K562 (cell line): Measurements from ENCODE around the gene RALGAPB.
"Not testable (repeated sequence)": the region's sequence is repeated elsewhere in the genome, so short reads cannot be mapped to it uniquely, and the experiment has no call there.

Experiments used
- FOXP1 ChIP-seq: sonication (generic); formaldehyde crosslinking; IDR thresholded peaks from 2 replicates; pipeline ENCODE4 v1.8.0; 2022; ENCODE audit warnings: mild to moderate bottlenecking, missing genetic modification reagents
- TF ChIP-seq, protein P1 (sequence below), 3 experiments: IDR thresholded peaks in 2 of 3; conservative IDR thresholded peaks in 1 of 3; 2 replicates each; pipeline ENCODE4 v1.5.1; 2011 to 2012; ENCODE audit warnings: low read length in 3 of 3, mild to moderate bottlenecking in 3 of 3, control low read depth in 2 of 3, improper control_type of control experiment in 1 of 3, inconsistent platforms in 1 of 3, low read depth in 1 of 3, mixed read lengths in 1 of 3, moderate library complexity in 1 of 3; ENCODE audit not compliant: insufficient read depth in 2 of 3

DNA sequence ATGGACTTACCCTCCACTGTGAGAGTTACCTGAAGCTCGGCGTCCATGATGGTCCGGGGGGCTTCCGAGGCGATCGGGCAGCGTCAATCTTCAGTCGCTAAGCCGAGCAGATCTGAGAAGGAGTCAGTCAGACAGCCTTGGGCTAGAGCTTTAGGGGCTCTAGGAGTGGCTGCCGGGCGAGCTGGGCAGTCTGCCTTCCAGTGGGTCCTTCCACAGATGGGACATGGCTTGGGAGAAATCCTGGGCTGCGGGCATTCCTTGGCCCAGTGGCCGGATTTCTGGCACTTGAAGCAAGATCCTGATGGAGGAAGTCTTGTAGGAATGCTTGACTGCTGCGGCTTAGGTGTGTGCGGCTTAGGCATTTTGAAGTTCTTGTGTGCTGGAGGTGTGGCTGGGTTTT lies 123.2 kb downstream of the RALGAPB start:
- TF ChIP-seq, protein P1, sequence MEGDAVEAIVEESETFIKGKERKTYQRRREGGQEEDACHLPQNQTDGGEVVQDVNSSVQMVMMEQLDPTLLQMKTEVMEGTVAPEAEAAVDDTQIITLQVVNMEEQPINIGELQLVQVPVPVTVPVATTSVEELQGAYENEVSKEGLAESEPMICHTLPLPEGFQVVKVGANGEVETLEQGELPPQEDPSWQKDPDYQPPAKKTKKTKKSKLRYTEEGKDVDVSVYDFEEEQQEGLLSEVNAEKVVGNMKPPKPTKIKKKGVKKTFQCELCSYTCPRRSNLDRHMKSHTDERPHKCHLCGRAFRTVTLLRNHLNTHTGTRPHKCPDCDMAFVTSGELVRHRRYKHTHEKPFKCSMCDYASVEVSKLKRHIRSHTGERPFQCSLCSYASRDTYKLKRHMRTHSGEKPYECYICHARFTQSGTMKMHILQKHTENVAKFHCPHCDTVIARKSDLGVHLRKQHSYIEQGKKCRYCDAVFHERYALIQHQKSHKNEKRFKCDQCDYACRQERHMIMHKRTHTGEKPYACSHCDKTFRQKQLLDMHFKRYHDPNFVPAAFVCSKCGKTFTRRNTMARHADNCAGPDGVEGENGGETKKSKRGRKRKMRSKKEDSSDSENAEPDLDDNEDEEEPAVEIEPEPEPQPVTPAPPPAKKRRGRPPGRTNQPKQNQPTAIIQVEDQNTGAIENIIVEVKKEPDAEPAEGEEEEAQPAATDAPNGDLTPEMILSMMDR (IDR thresholded peaks at IDR 0.05 in 2 of 3, conservative IDR thresholded peaks at IDR 0.05 in 1 of 3; ENCODE audit: insufficient read depth in 2 of 3, low read depth in 1 of 3, low read length in 3 of 3): not testable (repeated sequence)
- TF ChIP-seq FOXP1 (CRISPR knock-in tag): not testable (repeated sequence)
